ENCODE results near the gene SPDEF. TPM values are rescaled to one million over a fixed set of nuclear protein-coding genes. Genes with fewer than 3 reads are reported as not detected.

The SPDEF gene
- total and polyA plus RNA-seq, 2 donors (not counting 1 experiment from before 2014, with no cell fraction given), result 0.10 TPM; not detected in 1

- 90% methylated on average over 12 of the region's 13 CpGs for WGBS (ENCODE audit: insufficient coverage)
- no peak for DNase-seq
- H3K27me3 Mint-ChIP-seq, result peaks cover 11% of the 10 kb centered on the region
- no peaks in the 10 kb centered on the region for H3K9me3 Mint-ChIP-seq (ENCODE audit: insufficient read depth)
- no peak for ATAC-seq (ENCODE audit: low read depth)
- no peak overlapping the region for H3K27ac Mint-ChIP-seq
- no peak overlapping the region for H3K4me3 Mint-ChIP-seq
- intact Hi-C loops (cut with micrococcal nuclease), result no loop called here
- TF ChIP-seq EZH2 (IDR thresholded peaks at IDR 0.05; ENCODE audit: borderline replicate concordance, insufficient read depth, low read depth, low read length, poor library complexity, severe bottlenecking) (no peak), CTCF (IDR thresholded peaks at IDR 0.05) (no peak)
- ChIA-PET POLR2A (no interaction called here), CTCF (no interaction called here)
- no peaks in the 10 kb centered on the region for H3K4me1 Mint-ChIP-seq
- H3K79me2 ChIP-seq (ENCODE audit: control insufficient read depth, insufficient read depth, low read length), result no peaks in the 10 kb centered on the region
- H3K4me1 ChIP-seq (ENCODE audit: control insufficient read depth in 2 of 2, insufficient read depth in 2 of 2, low read length in 2 of 2), result no peaks in the 10 kb centered on the region
- no peak overlapping the region for H3K4me2 ChIP-seq (replicated peaks; ENCODE audit: low read depth, low read length, poor library complexity, severe bottlenecking)
- H3K9ac ChIP-seq (ENCODE audit: low read length), result no peak overlapping the region
- peaks cover 0 to 10% (median 0%) of the 10 kb centered on the region in 4 experiments for H3K27me3 ChIP-seq (replicated peaks in 1 of 4; ENCODE audit: control extremely low read depth in 1 of 4, control insufficient read depth in 3 of 4, insufficient read depth in 4 of 4, low read length in 3 of 4)
- no peak overlapping the region for H3K27ac ChIP-seq (ENCODE audit: low read length in 2 of 2)
- H3K4me3 ChIP-seq (ENCODE audit: control extremely low read depth in 1 of 5, extremely low read depth in 1 of 5, insufficient read depth in 1 of 5, low read depth in 2 of 5, low read length in 4 of 5), result no peak overlapping the region
- H4K20me1 ChIP-seq (ENCODE audit: control insufficient read depth, insufficient read depth, low read length, poor library complexity, severe bottlenecking), result no peaks in the 10 kb centered on the region
- no peak overlapping the region for H2AFZ ChIP-seq (ENCODE audit: insufficient read depth, low read depth, low read length, poor library complexity, severe bottlenecking)
- no peaks in the 10 kb centered on the region for H3K36me3 ChIP-seq (replicated peaks in 1 of 2; ENCODE audit: control extremely low read depth in 1 of 2, control insufficient read depth in 1 of 2, extremely low read depth in 1 of 2, insufficient read depth in 2 of 2, low read length in 1 of 2)
- H3K9me3 ChIP-seq (ENCODE audit: control extremely low read depth in 1 of 3, control insufficient read depth in 2 of 3, insufficient read depth in 1 of 3, low read length in 2 of 3), result peaks cover 0 to 2% (median 0%) of the 10 kb centered on the region in 3 donors
Observed at GRCh38 chr6:34515473-34516387, 40.4 kb downstream of the SPDEF start.

Data from B cell (primary cell).